IMR-90 (cell line): ENCODE data around the gene CDS2. TPM values are rescaled to one million over a fixed set of nuclear protein-coding genes. Genes with fewer than 3 reads are reported as not detected.

Source experiments
- ATAC-seq: fragments of 200-7000 bp; cut with Tn5 transposase; 2 replicates; pipeline ENCODE4 v1.9.1; 2020; ENCODE audit warnings: low read depth, mild to moderate bottlenecking, moderate library complexity
- BruUV-seq: library from RNA; stranded (reverse); fragments of 400-500 nt; replicated peaks from 2 replicates; lab custom pipeline; 2021; lab: Mats Ljungman, UMichigan
- CTCF ChIA-PET: fragments of 300-600 bp; formaldehyde crosslinking; extraction: SDS; loops from one replicate; lab custom pipeline; 2021; ENCODE audit warnings: antibody characterized with exemption; lab: Yijun Ruan, JAX
- POLR2A ChIA-PET: fragments of 300-600 bp; sonication (Branson Sonifier 250); formaldehyde crosslinking; loops from one replicate; lab custom pipeline; 2022; ENCODE audit warnings: antibody characterized with exemption; ENCODE audit not compliant: unreplicated experiment; lab: Charles Lee
- DNase-seq: peaks from one replicate; pipeline ENCODE4 v3.0.0; 2013
- H2AFZ ChIP-seq: replicated peaks from 2 replicates; pipeline ENCODE3; 2013; ENCODE audit warnings: low read length, mild to moderate bottlenecking; ENCODE audit not compliant: poor library complexity
- H2AK5ac ChIP-seq: 2 replicates; pipeline ENCODE4 v1.6.1; 2013; ENCODE audit warnings: low read depth, low read length, inconsistent platforms
- H2AK9ac ChIP-seq: replicated peaks from 2 replicates; pipeline ENCODE3; 2013; ENCODE audit warnings: mild to moderate bottlenecking, low read depth, low read length, moderate library complexity; ENCODE audit not compliant: poor library complexity
- H2BK120ac ChIP-seq: 2 replicates; pipeline ENCODE4 v1.6.1; 2013; ENCODE audit warnings: low read depth, low read length, inconsistent platforms
- H2BK15ac ChIP-seq: 3 replicates; pipeline ENCODE4 v1.6.1; 2013; ENCODE audit warnings: low read depth, low read length, inconsistent platforms
- H2BK20ac ChIP-seq: 2 replicates; pipeline ENCODE4 v1.6.1; 2013; ENCODE audit warnings: low read depth, mild to moderate bottlenecking, inconsistent platforms, low read length, moderate library complexity
- H2BK5ac ChIP-seq: 2 replicates; pipeline ENCODE4 v1.6.1; 2013; ENCODE audit warnings: mild to moderate bottlenecking, low read depth, low read length, inconsistent platforms; ENCODE audit not compliant: poor library complexity, severe bottlenecking
- H3K14ac ChIP-seq: replicated peaks from 2 replicates; pipeline ENCODE4 v1.6.1; 2013; ENCODE audit warnings: low read depth, low read length, inconsistent platforms
- H3K18ac ChIP-seq: 2 replicates; pipeline ENCODE4 v1.6.1; 2013; ENCODE audit warnings: low read depth, low read length, control low read depth
- H3K23ac ChIP-seq: 2 replicates; pipeline ENCODE4 v1.6.1; 2013; ENCODE audit warnings: low read depth, low read length, inconsistent platforms
- H3K27ac ChIP-seq: 2 replicates; pipeline ENCODE4 v1.5.1; 2013; ENCODE audit warnings: mild to moderate bottlenecking, control low read depth, low read length; ENCODE audit not compliant: insufficient read depth
- H3K27me3 ChIP-seq: 2 replicates; pipeline ENCODE4 v1.6.1; 2013; ENCODE audit warnings: low read length; ENCODE audit not compliant: control insufficient read depth, insufficient read depth
- H3K36me3 ChIP-seq: 2 replicates; pipeline ENCODE4 v1.6.1; 2013; ENCODE audit warnings: low read length, mixed read lengths; ENCODE audit not compliant: control insufficient read depth, insufficient read depth
- H3K4ac ChIP-seq: 2 replicates; pipeline ENCODE4 v1.6.1; 2013; ENCODE audit warnings: low read depth, low read length, inconsistent platforms
- H3K4me1 ChIP-seq: 2 replicates; pipeline ENCODE4 v1.6.1; 2013; ENCODE audit warnings: low read length, mixed read lengths; ENCODE audit not compliant: control insufficient read depth, insufficient read depth
- H3K4me2 ChIP-seq: 2 replicates; pipeline ENCODE4 v1.6.1; 2013; ENCODE audit warnings: low read depth, mild to moderate bottlenecking, control low read depth, low read length, moderate library complexity
- H3K4me3 ChIP-seq: 2 replicates; pipeline ENCODE4 v1.5.1; 2013; ENCODE audit warnings: low read depth, mild to moderate bottlenecking, control low read depth, low read length, moderate library complexity; ENCODE audit not compliant: insufficient read depth
- H3K56ac ChIP-seq: 2 replicates; pipeline ENCODE4 v1.6.1; 2013; ENCODE audit warnings: low read length, inconsistent platforms; ENCODE audit not compliant: insufficient read depth; ENCODE audit errors: extremely low read depth
- H3K79me1 ChIP-seq, 2 experiments: 2 replicates each; pipeline ENCODE4 v1.6.1; 2013; ENCODE audit warnings: low read length in 2 of 2, inconsistent platforms in 1 of 2, low read depth in 1 of 2
- H3K9ac ChIP-seq: 2 replicates; pipeline ENCODE4 v1.6.1; 2013; ENCODE audit warnings: low read depth, low read length, control low read depth
- H3K9me1 ChIP-seq: 2 replicates; pipeline ENCODE4 v1.6.1; 2013; ENCODE audit warnings: low read length, inconsistent platforms; ENCODE audit not compliant: insufficient read depth
- H3K9me3 ChIP-seq: 2 replicates; pipeline ENCODE4 v1.6.1; 2013; ENCODE audit warnings: low read length; ENCODE audit not compliant: control insufficient read depth, insufficient read depth
- H4K20me1 ChIP-seq: 2 replicates; pipeline ENCODE4 v1.6.1; 2013; ENCODE audit warnings: low read length, inconsistent platforms; ENCODE audit not compliant: insufficient read depth
- H4K5ac ChIP-seq: 2 replicates; pipeline ENCODE4 v1.6.1; 2013; ENCODE audit warnings: mild to moderate bottlenecking, low read depth, low read length, control low read depth
- H4K8ac ChIP-seq, 2 experiments: 2 replicates each; pipeline ENCODE4 v1.6.1; 2013; ENCODE audit warnings: low read depth in 2 of 2, low read length in 2 of 2, control low read depth in 1 of 2, inconsistent platforms in 1 of 2
- H4K91ac ChIP-seq: 2 replicates; pipeline ENCODE4 v1.6.1; 2013; ENCODE audit warnings: low read depth, low read length, inconsistent platforms; ENCODE audit not compliant: insufficient read depth
- CEBPB ChIP-seq: IDR thresholded peaks from 2 replicates; pipeline ENCODE4 v1.6.1; 2012; ENCODE audit warnings: low read depth, low read length, improper control_type of control experiment
- CHD1 ChIP-seq: IDR thresholded peaks from 2 replicates; pipeline ENCODE4 v1.6.1; 2012; ENCODE audit warnings: low read depth, low read length, improper control_type of control experiment
- ELK1 ChIP-seq: fragments of 150-350 bp; IDR thresholded peaks from 2 replicates; pipeline ENCODE4 v1.6.1; 2016; ENCODE audit warnings: low read depth, mild to moderate bottlenecking, low read length, moderate library complexity, borderline replicate concordance
- FOS ChIP-seq: fragments of 150-350 bp; IDR thresholded peaks from 2 replicates; pipeline ENCODE4 v1.6.1; 2016; ENCODE audit warnings: low read depth, low read length
- MXI1 ChIP-seq: IDR thresholded peaks from 2 replicates; pipeline ENCODE4 v1.6.1; 2012; ENCODE audit warnings: low read depth, mild to moderate bottlenecking, low read length, moderate library complexity, borderline replicate concordance
- WGBS, 2 experiments: methylation state at CpG; one replicate each; pipeline versions ENCODE4 v1.1.5 to v1.1.7; 2013; ENCODE audit warnings: missing lambda C conversion rate in 2 of 2; ENCODE audit not compliant: insufficient read length in 1 of 2; ENCODE audit errors: extremely low coverage in 2 of 2; 5-methylcytosine and 5-hydroxymethylcytosine counted together
- dilution Hi-C: fragments of 300-500 bp; cut with HindIII; formaldehyde crosslinking; loops from one replicate; pipeline ENCODE4 v1.14.3; 2018; ENCODE audit warnings: low sequenced_read_pairs; ENCODE audit not compliant: unreplicated experiment
- in situ Hi-C: fragments of 300-500 bp; cut with MboI; formaldehyde crosslinking; loops from 3 replicates; pipeline ENCODE4 v1.14.3; 2019; ENCODE audit warnings: low sequenced_read_pairs, inconsistent platforms, mixed read lengths
- intact Hi-C: fragments of 100-400 bp; cut with micrococcal nuclease; formaldehyde crosslinking; loops from 2 replicates; pipeline ENCODE4 v1.10.0; 2022
- polyA plus RNA-seq, 3 experiments: library from polyadenylated mRNA; depleted of rRNA; stranded (reverse); fragments of >200 nt; gene quantifications; 2 replicates each; pipeline ENCODE4 v1.2.3, GENCODE V29; 2012; ENCODE audit warnings: low replicate concordance in 1 of 3
- total RNA-seq: library from RNA; depleted of rRNA; stranded (reverse); fragments of >200 nt; gene quantifications from 2 replicates; pipeline ENCODE4 v1.2.3, GENCODE V29; 2012

CDS2 gene
- total and polyA plus RNA-seq, 2 of the 4 experiments (the other 2 are of a cell fraction), result 17.0 to 47.1 TPM

DNA sequence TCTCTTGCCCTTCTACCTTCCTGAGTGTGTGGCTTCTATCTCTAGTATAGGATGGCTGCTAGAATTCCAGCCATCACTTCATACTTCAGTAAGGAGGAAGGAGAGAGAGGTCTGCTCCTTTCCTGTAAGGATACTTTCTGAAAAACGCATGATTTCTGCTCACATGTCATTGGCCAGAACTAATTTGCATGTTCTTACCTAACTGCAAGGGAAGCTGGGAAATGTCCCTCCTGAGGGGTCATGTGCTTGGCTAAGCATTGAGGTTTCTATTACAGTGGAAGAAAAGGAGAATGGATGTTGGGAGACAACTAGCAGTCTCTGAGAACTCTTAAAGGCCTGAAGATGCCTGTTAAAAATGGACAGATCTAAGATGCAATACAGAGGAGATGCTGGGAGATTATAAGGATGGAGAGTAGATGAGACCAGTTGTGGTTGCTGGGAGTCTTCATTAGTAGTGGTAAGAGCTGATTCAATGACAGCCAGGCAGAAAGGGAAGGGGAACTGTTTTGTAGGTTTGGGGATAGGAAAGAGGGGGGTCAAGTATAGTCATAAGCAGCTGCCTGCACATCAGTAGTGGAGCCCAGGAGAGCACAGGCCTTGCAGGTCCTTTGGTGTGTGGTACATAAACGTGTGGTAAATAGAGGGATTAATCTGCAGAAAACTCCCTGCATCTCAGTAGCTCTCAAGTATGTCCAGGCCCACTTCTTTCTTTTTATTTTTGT, 20.2 kb downstream of the CDS2 start:
- no peak overlapping the region for H2BK20ac ChIP-seq
- no peaks in the 10 kb centered on the region; the same call in 1 of the 2 replicates for H3K36me3 ChIP-seq
- no CpG with 5 or more reads among the region's 2 CpGs for WGBS, 2 experiments
- H3K14ac ChIP-seq, result no peak overlapping the region
- no peak overlapping the region for H2BK120ac ChIP-seq
- H3K27ac ChIP-seq, result no peak overlapping the region
- no peak overlapping the region for H3K9ac ChIP-seq
- H3K18ac ChIP-seq, result no peak overlapping the region
- H4K8ac ChIP-seq, result no peak overlapping the region
- dilution Hi-C loops (no loop called here), intact Hi-C loops (no loop called here), in situ Hi-C loops (no loop called here)
- peaks cover 45% of the 10 kb centered on the region for H3K9me1 ChIP-seq
- H2AK9ac ChIP-seq, result no peak overlapping the region
- TF ChIP-seq CEBPB, result no peak
- TF ChIP-seq FOS, result no peak
- TF ChIP-seq ELK1, result no peak
- no peak for TF ChIP-seq CHD1
- TF ChIP-seq MXI1, result no peak
- H3K79me1 ChIP-seq, result peaks cover 32 to 89% of the 10 kb centered on the region in 2 experiments
- ChIA-PET POLR2A (no interaction called here), CTCF (no interaction called here)
- H2AK5ac ChIP-seq, result no peak overlapping the region
- 0 out of 2 replicates have a peak overlapping the region, but pooled peaks have one; percentile 0 for H3K23ac ChIP-seq
- H4K5ac ChIP-seq, result no peak overlapping the region
- ATAC-seq (no peak), DNase-seq (no peak)
- no peak overlapping the region for H2BK15ac ChIP-seq
- no peaks in the 10 kb centered on the region for H3K9me3 ChIP-seq
- no peak overlapping the region for H3K4me2 ChIP-seq
- peaks cover 10% of the 10 kb centered on the region for H3K4me1 ChIP-seq
- BruUV-seq, result no TSS peak
- H3K4me3 ChIP-seq, result no peak overlapping the region
- H3K27me3 ChIP-seq, result no peaks in the 10 kb centered on the region
- H3K56ac ChIP-seq, result no peak overlapping the region
- H2AFZ ChIP-seq, result no peak overlapping the region
- no peak overlapping the region for H4K91ac ChIP-seq
- H3K4ac ChIP-seq, result no peak overlapping the region
- peaks cover 30% of the 10 kb centered on the region for H4K20me1 ChIP-seq
- H2BK5ac ChIP-seq, result no peak overlapping the region
